Hematopoietic multipotent progenitor cell (in vitro differentiated cells): ENCODE results near the gene NPR3. TPM values are rescaled to one million over a fixed set of nuclear protein-coding genes. Genes with fewer than 3 reads are reported as not detected.

ENCODE experiments used
- DNase-seq, 3 donors: peaks; one replicate each; pipeline ENCODE4 v3.0.0-alpha.2; 2011 to 2015; ENCODE audit warnings: low read depth in 2 of 3, low spot score in 2 of 3
- total RNA-seq: library from RNA; depleted of rRNA; stranded (reverse); fragments of >200 nt; gene quantifications from one replicate; pipeline ENCODE4 v1.2.3, GENCODE V29; 2012

NPR3 gene
- total RNA-seq, result 360 TPM

- peak in 2 of 3 donors; percentile 60 to 78 for DNase-seq
Observed at GRCh38 chr5:32710550-32711361, at the start of gene NPR3. Gene NPR3 (plus strand): TSS chr5:32711321. CDS start chr5:32711777, 456 bp downstream.

- no peak for DNase-seq
Observed at GRCh38 chr5:32664523-32664922, 46.6 kb upstream of the NPR3 start.

GRCh38 chr5:32668552-32668951 lies 42.6 kb upstream of the NPR3 start:
- no peak for DNase-seq

GRCh38 chr5:32673272-32673671 lies 37.8 kb upstream of the NPR3 start:
- DNase-seq, result no peak

GRCh38 chr5:32677023-32677422 lies 34.1 kb upstream of the NPR3 start:
- DNase-seq, result no peak

GRCh38 chr5:32678472-32678871 lies 32.6 kb upstream of the NPR3 start:
- no peak for DNase-seq

- DNase-seq, result peak in 2 of 3 donors; percentile 11 to 28
Observed at GRCh38 chr5:32679218-32679617, 31.9 kb upstream of the NPR3 start.

- no peak for DNase-seq
Observed at GRCh38 chr5:32680183-32680582, 30.9 kb upstream of the NPR3 start.

GRCh38 chr5:32683125-32683524 lies 28.0 kb upstream of the NPR3 start:
- no peak for DNase-seq

- no peak for DNase-seq
Observed at GRCh38 chr5:32684260-32684659, 26.9 kb upstream of the NPR3 start.

- DNase-seq, result no peak
Observed at GRCh38 chr5:32686799-32687498, 24.2 kb upstream of the NPR3 start.

GRCh38 chr5:32687499-32687831 lies 23.7 kb upstream of the NPR3 start:
- DNase-seq, result no peak

- DNase-seq, result peak in 2 of 3 donors; percentile 5 to 39
Observed at GRCh38 chr5:32690153-32690552, 21.0 kb upstream of the NPR3 start.

- no peak for DNase-seq
Observed at GRCh38 chr5:32690666-32691065, 20.5 kb upstream of the NPR3 start.

GRCh38 chr5:32692036-32692746 lies 18.9 kb upstream of the NPR3 start:
- no peak for DNase-seq

GRCh38 chr5:32703957-32704356 lies 7.2 kb upstream of the NPR3 start:
- DNase-seq, result no peak

- DNase-seq, result peak in 2 of 3 donors; percentile 51 to 76
Observed at GRCh38 chr5:32707418-32707997, 3.6 kb upstream of the NPR3 start.

GRCh38 chr5:32708949-32709348 lies 2.2 kb upstream of the NPR3 start:
- peak in 2 of 3 donors; percentile 48 to 58 for DNase-seq

GRCh38 chr5:32709750-32710549 lies 1.2 kb upstream of the NPR3 start:
- DNase-seq, result peak in 2 of 3 donors; percentile 87 to 93

GRCh38 chr5:32711362-32711680 lies 200 bp downstream of the NPR3 start:
- peak in 1 of 3 donors; percentile 66 for DNase-seq
